ENCODE results near the gene TRMT1. TPM values are rescaled to one million over a fixed set of nuclear protein-coding genes. Genes with fewer than 3 reads are reported as not detected.

The TRMT1 gene
- total and polyA plus RNA-seq, 2 experiments from 2014 or later: 88.6 to 90.1 TPM

DNA sequence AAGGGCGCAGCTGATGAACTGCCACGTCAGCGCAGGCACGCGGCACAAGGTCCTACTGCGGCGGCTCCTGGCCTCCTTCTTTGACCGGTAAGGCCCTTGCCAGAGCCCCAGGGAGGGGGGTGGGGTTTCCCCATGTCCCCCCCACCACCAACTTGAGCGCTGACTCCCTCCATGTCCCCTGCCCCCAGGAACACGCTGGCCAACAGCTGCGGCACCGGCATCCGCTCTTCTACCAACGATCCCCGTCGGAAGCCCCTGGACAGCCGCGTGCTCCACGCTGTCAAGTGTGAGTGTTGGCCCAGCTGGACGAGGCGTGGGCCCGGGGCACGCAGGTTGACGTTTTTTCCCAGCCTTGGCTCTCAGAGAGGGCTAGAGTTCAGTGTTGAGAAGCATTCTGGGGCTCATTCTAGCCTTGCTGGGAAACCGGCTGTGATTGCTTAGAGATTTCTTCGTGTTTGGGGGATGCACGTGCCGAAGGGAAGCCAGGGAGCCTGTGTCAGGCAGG lies 20.8 kb upstream of the TRMT1 start (continued):
- TF ChIP-seq, protein P1, sequence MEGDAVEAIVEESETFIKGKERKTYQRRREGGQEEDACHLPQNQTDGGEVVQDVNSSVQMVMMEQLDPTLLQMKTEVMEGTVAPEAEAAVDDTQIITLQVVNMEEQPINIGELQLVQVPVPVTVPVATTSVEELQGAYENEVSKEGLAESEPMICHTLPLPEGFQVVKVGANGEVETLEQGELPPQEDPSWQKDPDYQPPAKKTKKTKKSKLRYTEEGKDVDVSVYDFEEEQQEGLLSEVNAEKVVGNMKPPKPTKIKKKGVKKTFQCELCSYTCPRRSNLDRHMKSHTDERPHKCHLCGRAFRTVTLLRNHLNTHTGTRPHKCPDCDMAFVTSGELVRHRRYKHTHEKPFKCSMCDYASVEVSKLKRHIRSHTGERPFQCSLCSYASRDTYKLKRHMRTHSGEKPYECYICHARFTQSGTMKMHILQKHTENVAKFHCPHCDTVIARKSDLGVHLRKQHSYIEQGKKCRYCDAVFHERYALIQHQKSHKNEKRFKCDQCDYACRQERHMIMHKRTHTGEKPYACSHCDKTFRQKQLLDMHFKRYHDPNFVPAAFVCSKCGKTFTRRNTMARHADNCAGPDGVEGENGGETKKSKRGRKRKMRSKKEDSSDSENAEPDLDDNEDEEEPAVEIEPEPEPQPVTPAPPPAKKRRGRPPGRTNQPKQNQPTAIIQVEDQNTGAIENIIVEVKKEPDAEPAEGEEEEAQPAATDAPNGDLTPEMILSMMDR (conservative IDR thresholded peaks at IDR 0.05; ENCODE audit: low read depth in 2 of 2): no peak
- TF ChIP-seq, protein P2, sequence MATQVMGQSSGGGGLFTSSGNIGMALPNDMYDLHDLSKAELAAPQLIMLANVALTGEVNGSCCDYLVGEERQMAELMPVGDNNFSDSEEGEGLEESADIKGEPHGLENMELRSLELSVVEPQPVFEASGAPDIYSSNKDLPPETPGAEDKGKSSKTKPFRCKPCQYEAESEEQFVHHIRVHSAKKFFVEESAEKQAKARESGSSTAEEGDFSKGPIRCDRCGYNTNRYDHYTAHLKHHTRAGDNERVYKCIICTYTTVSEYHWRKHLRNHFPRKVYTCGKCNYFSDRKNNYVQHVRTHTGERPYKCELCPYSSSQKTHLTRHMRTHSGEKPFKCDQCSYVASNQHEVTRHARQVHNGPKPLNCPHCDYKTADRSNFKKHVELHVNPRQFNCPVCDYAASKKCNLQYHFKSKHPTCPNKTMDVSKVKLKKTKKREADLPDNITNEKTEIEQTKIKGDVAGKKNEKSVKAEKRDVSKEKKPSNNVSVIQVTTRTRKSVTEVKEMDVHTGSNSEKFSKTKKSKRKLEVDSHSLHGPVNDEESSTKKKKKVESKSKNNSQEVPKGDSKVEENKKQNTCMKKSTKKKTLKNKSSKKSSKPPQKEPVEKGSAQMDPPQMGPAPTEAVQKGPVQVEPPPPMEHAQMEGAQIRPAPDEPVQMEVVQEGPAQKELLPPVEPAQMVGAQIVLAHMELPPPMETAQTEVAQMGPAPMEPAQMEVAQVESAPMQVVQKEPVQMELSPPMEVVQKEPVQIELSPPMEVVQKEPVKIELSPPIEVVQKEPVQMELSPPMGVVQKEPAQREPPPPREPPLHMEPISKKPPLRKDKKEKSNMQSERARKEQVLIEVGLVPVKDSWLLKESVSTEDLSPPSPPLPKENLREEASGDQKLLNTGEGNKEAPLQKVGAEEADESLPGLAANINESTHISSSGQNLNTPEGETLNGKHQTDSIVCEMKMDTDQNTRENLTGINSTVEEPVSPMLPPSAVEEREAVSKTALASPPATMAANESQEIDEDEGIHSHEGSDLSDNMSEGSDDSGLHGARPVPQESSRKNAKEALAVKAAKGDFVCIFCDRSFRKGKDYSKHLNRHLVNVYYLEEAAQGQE (IDR thresholded peaks at IDR 0.05; ENCODE audit: unreplicated experiment): no peak
- no peak for TF ChIP-seq CREB1 (CRISPR knock-in tag; IDR thresholded peaks at IDR 0.05; ENCODE audit: low read depth)
- TF ChIP-seq STAT1 (IDR thresholded peaks at IDR 0.05; ENCODE audit: unreplicated experiment): no peak
- TF ChIP-seq ZNF114 (CRISPR knock-in tag; IDR thresholded peaks at IDR 0.05): no peak
- TF ChIP-seq ZNF331 (CRISPR knock-in tag; IDR thresholded peaks at IDR 0.05; ENCODE audit: low read depth): no peak

DNA sequence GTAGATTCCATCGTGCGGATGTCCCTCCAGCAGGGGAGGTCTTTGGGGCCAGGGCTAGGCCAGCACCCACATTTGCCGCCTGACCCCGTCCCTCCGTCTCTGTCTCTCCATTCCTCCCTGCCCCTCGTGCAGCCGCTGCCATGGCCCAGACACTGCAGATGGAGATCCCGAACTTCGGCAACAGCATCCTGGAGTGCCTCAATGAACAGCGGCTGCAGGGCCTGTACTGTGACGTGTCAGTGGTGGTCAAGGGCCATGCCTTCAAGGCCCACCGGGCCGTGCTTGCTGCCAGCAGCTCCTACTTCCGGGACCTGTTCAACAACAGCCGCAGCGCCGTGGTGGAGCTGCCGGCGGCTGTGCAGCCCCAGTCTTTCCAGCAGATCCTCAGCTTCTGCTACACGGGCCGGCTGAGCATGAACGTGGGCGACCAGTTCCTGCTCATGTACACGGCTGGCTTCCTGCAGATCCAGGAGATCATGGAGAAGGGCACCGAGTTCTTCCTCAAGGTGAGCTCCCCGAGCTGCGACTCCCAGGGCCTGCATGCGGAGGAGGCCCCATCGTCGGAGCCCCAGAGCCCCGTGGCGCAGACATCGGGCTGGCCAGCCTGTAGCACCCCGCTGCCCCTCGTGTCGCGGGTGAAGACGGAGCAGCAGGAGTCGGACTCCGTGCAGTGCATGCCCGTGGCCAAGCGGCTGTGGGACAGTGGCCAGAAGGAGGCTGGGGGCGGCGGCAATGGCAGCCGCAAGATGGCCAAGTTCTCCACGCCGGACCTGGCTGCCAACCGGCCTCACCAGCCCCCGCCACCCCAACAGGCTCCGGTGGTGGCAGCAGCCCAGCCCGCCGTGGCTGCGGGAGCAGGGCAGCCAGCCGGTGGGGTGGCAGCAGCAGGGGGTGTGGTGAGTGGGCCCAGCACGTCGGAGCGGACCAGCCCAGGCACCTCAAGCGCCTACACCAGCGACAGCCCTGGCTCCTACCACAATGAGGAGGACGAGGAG lies 18.8 kb upstream of the TRMT1 start:
- Mint-ChIP-seq H3K27ac (no peak overlapping the region), H3K9me3 (no peaks in the 10 kb centered on the region), H3K4me3 (no peak overlapping the region), H3K4me1 (peaks cover 16% of the 10 kb centered on the region), H3K36me3 (ENCODE audit: low read depth) (peaks cover 61% of the 10 kb centered on the region), H3K27me3 (ENCODE audit: insufficient read depth, low read depth, poor library complexity) (peaks cover 16% of the 10 kb centered on the region)
- peaks cover 45% of the 10 kb centered on the region for H3K79me2 ChIP-seq (replicated peaks; ENCODE audit: insufficient read depth)
- H3K36me3 ChIP-seq (ENCODE audit: insufficient read depth): peaks cover 5% of the 10 kb centered on the region; the same call in 1 of the 2 replicates
- H2AFZ ChIP-seq: no peak overlapping the region
- ATAC-seq: no peak
- H3K27me3 ChIP-seq (ENCODE audit: insufficient read depth): no peaks in the 10 kb centered on the region
- H4K20me1 ChIP-seq (replicated peaks; ENCODE audit: insufficient read depth): peaks cover 40% of the 10 kb centered on the region
- no peaks in the 10 kb centered on the region for H3K9me2 ChIP-seq (ENCODE audit: insufficient read depth)
- no peak for TF ChIP-seq CREB1 (CRISPR knock-in tag; IDR thresholded peaks at IDR 0.05; ENCODE audit: low read depth)
- DNase-seq (ENCODE audit: low spot score): no peak
- no peaks in the 10 kb centered on the region for H3F3A ChIP-seq (replicated peaks; ENCODE audit: low read depth)
- no peak overlapping the region for H3K4me3 ChIP-seq
- H3K27ac ChIP-seq (ENCODE audit: low read depth): no peak overlapping the region
- no peaks in the 10 kb centered on the region for H3K4me1 ChIP-seq (ENCODE audit: insufficient read depth)
- no peak overlapping the region for H3K4me2 ChIP-seq

Measured in GM23338 (cell line).